BJ (cell line): ENCODE measurements around the gene NR5A1. TPM values are rescaled to one million over a fixed set of nuclear protein-coding genes. Genes with fewer than 3 reads are reported as not detected.

Experiments used
- CTCF ChIA-PET: fragments of 350-600 bp; formaldehyde crosslinking; extraction: SDS; loops from one replicate; lab custom pipeline; 2021; ENCODE audit warnings: antibody characterized with exemption, inconsistent platforms; lab: Yijun Ruan, JAX
- POLR2A ChIA-PET: fragments of 300-600 bp; sonication (Branson Sonifier 250); formaldehyde crosslinking; extraction: SDS; loops from one replicate; lab custom pipeline; 2021; ENCODE audit warnings: antibody characterized with exemption; lab: Charles Lee
- DNase-seq: peaks from one replicate; pipeline ENCODE4 v3.0.0-alpha.2; 2011; ENCODE audit warnings: low read depth
- H3K27me3 ChIP-seq: 2 replicates; pipeline ENCODE4 v1.6.0; 2011; ENCODE audit warnings: low read length; ENCODE audit not compliant: control insufficient read depth, insufficient read depth
- H3K36me3 ChIP-seq: 2 replicates; pipeline ENCODE4 v1.5.1; 2011; ENCODE audit warnings: low read length; ENCODE audit not compliant: control insufficient read depth, insufficient read depth
- H3K4me3 ChIP-seq: 2 replicates; pipeline ENCODE4 v1.5.1; 2011; ENCODE audit warnings: low read depth, mild to moderate bottlenecking, control low read depth, low read length
- CTCF ChIP-seq: IDR thresholded peaks from 2 replicates; pipeline ENCODE4 v1.5.1; 2011; ENCODE audit warnings: low read depth, mild to moderate bottlenecking, control low read depth, inconsistent platforms, low read length, moderate library complexity; ENCODE audit not compliant: insufficient read depth
- polyA plus RNA-seq: library from polyadenylated mRNA; depleted of rRNA; stranded (reverse); fragments of >200 nt; gene quantifications from 2 replicates; pipeline ENCODE4 v1.2.3, GENCODE V29; 2011

The NR5A1 gene
- polyA plus RNA-seq, 1 experiment, result not detected

GRCh38 chr9:124449381-124450151, 57.6 kb downstream of the NR5A1 start:
- DNase-seq, result no peak
- ChIA-PET CTCF (no interaction called here), POLR2A (no interaction called here)
- no peak overlapping the region for H3K4me3 ChIP-seq
- H3K27me3 ChIP-seq, result peaks cover 22% of the 10 kb centered on the region
- TF ChIP-seq CTCF, result no peak
- H3K36me3 ChIP-seq, result no peaks in the 10 kb centered on the region

- Histone ChIP-seq H3K36me3 (no peaks in the 10 kb centered on the region), H3K27me3 (peaks cover 21% of the 10 kb centered on the region), H3K4me3 (no peak overlapping the region)
- no peak for DNase-seq
- ChIA-PET CTCF (interaction anchor here (0.8 kb wide), 1 partner anchor 13 kb away, joined by 3 read pairs; no protein-coding TSS in a partner anchor), POLR2A (no interaction called here)
- no peak for TF ChIP-seq CTCF
Observed at GRCh38 chr9:124448019-124448418, 59.2 kb downstream of the NR5A1 start.

GRCh38 chr9:124447297-124447661, 59.9 kb downstream of the NR5A1 start:
- DNase-seq, result no peak
- H3K36me3 ChIP-seq, result no peaks in the 10 kb centered on the region
- ChIA-PET POLR2A (no interaction called here), CTCF (interaction anchor here (0.6 to 0.8 kb wide), 2 partner anchors 12 to 13 kb away, joined by 3 to 4 read pairs; no protein-coding TSS in a partner anchor)
- no peak overlapping the region for H3K4me3 ChIP-seq
- H3K27me3 ChIP-seq, result peaks cover 17% of the 10 kb centered on the region
- TF ChIP-seq CTCF, result no peak

- H3K4me3 ChIP-seq, result no peak overlapping the region
- H3K27me3 ChIP-seq, result peaks cover 7% of the 10 kb centered on the region
- H3K36me3 ChIP-seq, result no peaks in the 10 kb centered on the region
- no peak for TF ChIP-seq CTCF
- CTCF ChIA-PET, result no interaction called here
- DNase-seq, result no peak
- POLR2A ChIA-PET, result no interaction called here
Observed at GRCh38 chr9:124444166-124444565, 63.0 kb downstream of the NR5A1 start.

- POLR2A ChIA-PET, result no interaction called here
- no peak for TF ChIP-seq CTCF
- CTCF ChIA-PET, result no interaction called here
- H3K4me3 ChIP-seq, result no peak overlapping the region
- no peak for DNase-seq
- no peaks in the 10 kb centered on the region for H3K36me3 ChIP-seq
- peaks cover 7% of the 10 kb centered on the region for H3K27me3 ChIP-seq
Observed at GRCh38 chr9:124443625-124444024, 63.6 kb downstream of the NR5A1 start.
